ENCODE measurements around the gene ZDHHC14. TPM values are rescaled to one million over a fixed set of nuclear protein-coding genes. Genes with fewer than 3 reads are reported as not detected.
A peak's percentile ranks its signal among the peaks of the same experiment; 100 is the strongest.

The ZDHHC14 gene
- total RNA-seq, 1 experiment from 2014 or later: 1.7 TPM

DNA sequence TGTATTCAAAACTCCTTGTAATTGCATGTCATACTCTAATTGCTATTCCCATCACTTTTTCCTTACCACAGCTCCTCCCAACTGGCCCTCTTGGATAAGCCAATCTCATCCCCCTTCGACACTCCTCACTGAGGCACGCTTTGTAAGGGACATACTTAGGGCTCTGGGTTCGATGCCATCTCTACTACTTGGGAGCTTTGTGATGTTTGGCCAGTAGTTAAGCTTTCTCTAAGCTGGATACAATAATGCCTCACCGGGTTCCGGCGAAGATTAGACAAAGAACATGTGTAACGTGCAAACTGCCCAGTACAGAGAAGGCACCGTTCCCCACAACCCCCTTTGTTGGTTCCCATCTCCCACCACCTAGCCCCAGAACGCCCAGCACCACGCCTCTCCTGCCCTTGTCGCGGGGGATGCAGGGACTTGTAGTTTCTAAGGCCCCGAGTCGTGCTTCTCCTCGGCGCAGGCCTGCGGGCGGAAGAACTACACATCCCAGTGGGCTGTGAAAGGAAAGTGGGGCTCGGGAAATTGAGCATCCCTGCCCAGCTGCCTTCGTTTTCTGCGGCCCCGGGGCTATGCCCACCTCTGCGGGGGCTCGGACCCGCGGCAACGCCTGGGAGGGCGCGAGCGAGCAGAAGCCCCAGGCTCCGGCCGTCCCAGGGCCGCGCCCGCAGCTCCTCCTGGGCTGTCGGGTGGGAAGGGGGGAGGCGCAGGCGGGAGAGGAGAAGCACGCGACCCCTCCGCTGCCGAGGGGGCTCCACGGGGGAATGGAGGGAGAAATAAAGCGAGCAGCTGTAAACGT is 1.1 kb upstream of the ZDHHC14 start:
- no peak overlapping the region for H3K9ac ChIP-seq (ENCODE audit: extremely low read depth, insufficient read length, low read length)
- H3K27ac Mint-ChIP-seq: no peak overlapping the region; a peak in 1 of 7 replicates
- peak; percentile 95 for DNase-seq

More for the DNA sequence above, 1.1 kb upstream of the ZDHHC14 start:
- peaks cover 7% of the 10 kb centered on the region; the same call in 1 of the 2 replicates for H3K27me3 ChIP-seq (ENCODE audit: insufficient read depth, low read length)
- H4K8ac ChIP-seq (replicated peaks; ENCODE audit: insufficient read length, low read depth, low read length): no peak overlapping the region
- no peak overlapping the region for H3K18ac ChIP-seq (ENCODE audit: insufficient read length, low read depth, low read length)
- no peak overlapping the region for H2AFZ ChIP-seq (ENCODE audit: low read length)
- no CpG with 5 or more reads among the region's 45 CpGs for WGBS (ENCODE audit: extremely low coverage, insufficient read length, low lambda C conversion rate)
- peaks cover 7% of the 10 kb centered on the region for H3K23me2 ChIP-seq (ENCODE audit: insufficient read length, low read depth, low read length, poor library complexity, severe bottlenecking)
- Mint-ChIP-seq H3K9me3 (no peaks in the 10 kb centered on the region), H3K27me3 (ENCODE audit: low read depth) (peaks cover 55% of the 10 kb centered on the region), H3K4me3 (peak overlapping the region; percentile 75 to 82), H3K36me3 (ENCODE audit: insufficient read depth in 1 of 3, low read depth in 3 of 3) (no peaks in the 10 kb centered on the region; a peak in 1 of 7 replicates), H3K4me1 (peaks cover 20 to 22% of the 10 kb centered on the region in 2 experiments)
- TF ChIP-seq, protein P1, sequence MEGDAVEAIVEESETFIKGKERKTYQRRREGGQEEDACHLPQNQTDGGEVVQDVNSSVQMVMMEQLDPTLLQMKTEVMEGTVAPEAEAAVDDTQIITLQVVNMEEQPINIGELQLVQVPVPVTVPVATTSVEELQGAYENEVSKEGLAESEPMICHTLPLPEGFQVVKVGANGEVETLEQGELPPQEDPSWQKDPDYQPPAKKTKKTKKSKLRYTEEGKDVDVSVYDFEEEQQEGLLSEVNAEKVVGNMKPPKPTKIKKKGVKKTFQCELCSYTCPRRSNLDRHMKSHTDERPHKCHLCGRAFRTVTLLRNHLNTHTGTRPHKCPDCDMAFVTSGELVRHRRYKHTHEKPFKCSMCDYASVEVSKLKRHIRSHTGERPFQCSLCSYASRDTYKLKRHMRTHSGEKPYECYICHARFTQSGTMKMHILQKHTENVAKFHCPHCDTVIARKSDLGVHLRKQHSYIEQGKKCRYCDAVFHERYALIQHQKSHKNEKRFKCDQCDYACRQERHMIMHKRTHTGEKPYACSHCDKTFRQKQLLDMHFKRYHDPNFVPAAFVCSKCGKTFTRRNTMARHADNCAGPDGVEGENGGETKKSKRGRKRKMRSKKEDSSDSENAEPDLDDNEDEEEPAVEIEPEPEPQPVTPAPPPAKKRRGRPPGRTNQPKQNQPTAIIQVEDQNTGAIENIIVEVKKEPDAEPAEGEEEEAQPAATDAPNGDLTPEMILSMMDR (conservative IDR thresholded peaks at IDR 0.05): no peak
- H2BK20ac ChIP-seq (ENCODE audit: low read depth, low read length, poor library complexity, severe bottlenecking): no peak overlapping the region
- H3K79me2 ChIP-seq (ENCODE audit: insufficient read depth, low read length): no peaks in the 10 kb centered on the region
- H4K91ac ChIP-seq (ENCODE audit: insufficient read length, low read depth, low read length): no peak overlapping the region
- no peaks in the 10 kb centered on the region for H4K20me1 ChIP-seq (ENCODE audit: control insufficient read depth, insufficient read depth, insufficient read length)
- no peak overlapping the region for H2BK120ac ChIP-seq (ENCODE audit: low read depth, low read length, poor library complexity, severe bottlenecking)
- H3K14ac ChIP-seq (ENCODE audit: insufficient read depth, low read length): no peak overlapping the region
- no peak overlapping the region for H3K56ac ChIP-seq (ENCODE audit: insufficient read length, low read depth, low read length)
- H3K4ac ChIP-seq (ENCODE audit: low read depth, low read length): no peak overlapping the region
- no peak overlapping the region for H3K23ac ChIP-seq (ENCODE audit: insufficient read length, low read depth, low read length)
- peak overlapping the region; percentile 50 for H3K4me2 ChIP-seq (ENCODE audit: insufficient read depth, insufficient read length, low read length)
- peaks cover 5% of the 10 kb centered on the region; the same call in 1 of the 2 replicates for H3K4me1 ChIP-seq (ENCODE audit: insufficient read depth, low read length)
- no peaks in the 10 kb centered on the region for H3K9me3 ChIP-seq (ENCODE audit: control insufficient read depth, low read depth, low read length)
- H2AK5ac ChIP-seq (ENCODE audit: insufficient read length, low read length): no peak overlapping the region
- no peak overlapping the region for H3K27ac ChIP-seq (ENCODE audit: insufficient read length, low read depth, low read length)
- H2BK5ac ChIP-seq (ENCODE audit: insufficient read length, low read length): no peak overlapping the region
- no peaks in the 10 kb centered on the region for H3K79me1 ChIP-seq (ENCODE audit: insufficient read depth, low read depth, low read length, poor library complexity, severe bottlenecking)
- no peak overlapping the region for H2BK15ac ChIP-seq (ENCODE audit: low read depth, low read length)
- H2BK12ac ChIP-seq (ENCODE audit: insufficient read length, low read depth, low read length): no peak overlapping the region
- no peak overlapping the region for H3T11ph ChIP-seq (ENCODE audit: low read length)
- H4K5ac ChIP-seq (ENCODE audit: insufficient read length, low read depth, low read length): no peak overlapping the region

Measured in H9 (cell line).